Keratinocyte (primary cell): ENCODE measurements around the gene TBCB. TPM values are rescaled to one million over a fixed set of nuclear protein-coding genes. Genes with fewer than 3 reads are reported as not detected.

Experiments used
- DNase-seq: peaks from one replicate; pipeline ENCODE4 v3.0.0-alpha.2; 2011; ENCODE audit warnings: low read depth, missing footprints, low spot score
- FAIRE-seq: peaks from 2 replicates; lab custom pipeline; 2011; peaks lifted over from hg19 to GRCh38; lab: Jason Lieb, UNC
- H2AFZ ChIP-seq: 2 replicates; pipeline ENCODE4 v1.6.0; 2012; ENCODE audit warnings: low read length, control low read depth, inconsistent platforms; ENCODE audit not compliant: control insufficient read depth
- H3K27ac ChIP-seq: 2 replicates; pipeline ENCODE4 v1.5.1; 2011; ENCODE audit warnings: low read length; ENCODE audit not compliant: control insufficient read depth, insufficient read depth
- H3K27me3 ChIP-seq: 3 replicates; pipeline ENCODE4 v1.6.0; 2011; ENCODE audit warnings: low read length; ENCODE audit not compliant: control insufficient read depth, insufficient read depth; ENCODE audit errors: extremely low read depth
- H3K36me3 ChIP-seq, 2 experiments: 2 replicates in 1 of 2; 3 replicates in 1 of 2; pipeline ENCODE4 v1.5.1; 2011; ENCODE audit warnings: low read length in 2 of 2, mild to moderate bottlenecking in 1 of 2; ENCODE audit not compliant: control insufficient read depth in 2 of 2, insufficient read depth in 2 of 2; ENCODE audit errors: extremely low read depth in 1 of 2
- H3K4me1 ChIP-seq: 3 replicates; pipeline ENCODE4 v1.5.1; 2011; ENCODE audit warnings: low read length; ENCODE audit not compliant: control insufficient read depth, insufficient read depth; ENCODE audit errors: extremely low read depth
- H3K4me2 ChIP-seq: 3 replicates; pipeline ENCODE4 v1.6.0; 2011; ENCODE audit warnings: low read depth, low read length; ENCODE audit not compliant: control insufficient read depth, insufficient read depth; ENCODE audit errors: extremely low read depth
- H3K4me3 ChIP-seq, 3 experiments: fragments of 200-600 bp in 1 of 3; sonication (generic) in 1 of 3; 2 replicates in 2 of 3; 3 replicates in 1 of 3; pipeline ENCODE4 v1.5.1; 2011 to 2016; ENCODE audit warnings: low read length in 3 of 3, mild to moderate bottlenecking in 3 of 3, control low read depth in 2 of 3, inconsistent platforms in 1 of 3, low read depth in 1 of 3, mixed read lengths in 1 of 3, mixed run types in 1 of 3, moderate library complexity in 1 of 3; ENCODE audit not compliant: control insufficient read depth in 2 of 3, insufficient read depth in 2 of 3; ENCODE audit errors: extremely low read depth in 1 of 3
- H3K79me2 ChIP-seq: 2 replicates; pipeline ENCODE4 v1.6.0; 2012; ENCODE audit warnings: low read length; ENCODE audit not compliant: control insufficient read depth, insufficient read depth
- H3K9ac ChIP-seq: 3 replicates; pipeline ENCODE4 v1.6.0; 2011; ENCODE audit warnings: low read length; ENCODE audit not compliant: control insufficient read depth, insufficient read depth; ENCODE audit errors: extremely low read depth
- H3K9me1 ChIP-seq: 3 replicates; pipeline ENCODE4 v1.6.0; 2011; ENCODE audit warnings: low read length; ENCODE audit not compliant: control insufficient read depth, insufficient read depth; ENCODE audit errors: extremely low read depth
- H3K9me3 ChIP-seq: 2 replicates; pipeline ENCODE4 v1.5.1; 2012; ENCODE audit warnings: low read depth, low read length; ENCODE audit not compliant: control insufficient read depth
- H4K20me1 ChIP-seq: 3 replicates; pipeline ENCODE4 v1.6.0; 2011; ENCODE audit warnings: low read length; ENCODE audit not compliant: control insufficient read depth, insufficient read depth; ENCODE audit errors: extremely low read depth
- EZH2 ChIP-seq: IDR thresholded peaks from one replicate; pipeline ENCODE4 v1.6.1; 2012; ENCODE audit warnings: inconsistent platforms, mild to moderate bottlenecking, low read length, moderate library complexity
- dilution Hi-C: fragments of 300-500 bp; cut with MboI; formaldehyde crosslinking; loops from one replicate; pipeline ENCODE4 v1.7.0; 2020; ENCODE audit warnings: low sequenced_read_pairs; ENCODE audit not compliant: extremely low pct_ligation_motif_present
- polyA plus RNA-seq, 5 experiments: library from polyadenylated mRNA; depleted of rRNA in 3 of 5; stranded (reverse) in 3 of 5; stranded (forward) in 1 of 5; unstranded in 1 of 5; fragments of >200 nt; gene quantifications; 1 replicate in 1 of 5; 2 replicates in 3 of 5; 3 replicates in 1 of 5; pipeline versions ENCODE4 v1.2.1 to v1.2.3, GENCODE V29; 2011 to 2012; ENCODE audit warnings: missing spikeins in 2 of 5, low read depth in 1 of 5, low replicate concordance in 1 of 5
- TF ChIP-seq, protein P1 (sequence below), 3 experiments: IDR thresholded peaks in 1 of 3; conservative IDR thresholded peaks in 1 of 3; optimal IDR thresholded peaks in 1 of 3; 2 replicates in 2 of 3; 3 replicates in 1 of 3; pipeline versions ENCODE3 to v1.5.1; 2011; ENCODE audit warnings: low read length in 3 of 3, mild to moderate bottlenecking in 3 of 3, moderate library complexity in 2 of 3, control low read depth in 1 of 3, inconsistent platforms in 1 of 3; ENCODE audit not compliant: insufficient read depth in 2 of 3; ENCODE audit errors: extremely low read depth in 1 of 3

The TBCB gene
- polyA plus RNA-seq, 1 donor (not counting 4 experiments of a cell fraction or from before 2014, with no cell fraction given) = 183 TPM

DNA sequence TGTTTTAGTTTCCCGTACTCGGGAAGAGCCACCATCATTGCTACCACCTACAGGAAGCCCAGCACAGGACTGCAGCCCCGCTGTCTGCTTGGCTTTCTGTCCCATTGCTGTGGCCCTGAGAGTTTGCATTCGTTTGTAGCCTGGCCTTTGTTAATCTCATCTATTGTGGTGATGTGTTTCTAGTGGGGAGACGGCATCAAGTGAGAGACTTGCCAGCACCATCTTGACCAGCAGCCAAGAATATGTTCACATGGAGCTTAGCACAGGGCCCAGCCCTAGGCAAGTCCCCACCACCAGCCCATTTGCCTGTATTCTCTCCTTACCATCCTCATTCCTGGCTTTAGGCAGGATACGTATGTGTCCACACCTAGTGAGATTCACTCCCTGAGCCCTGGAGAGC is 21.6 kb upstream of the TBCB start:
- no peak overlapping the region for H3K4me3 ChIP-seq
- no peak for DNase-seq
- H3K9me1 ChIP-seq = no peaks in the 10 kb centered on the region
- no peak overlapping the region for H3K9ac ChIP-seq
- TF ChIP-seq, protein P1, sequence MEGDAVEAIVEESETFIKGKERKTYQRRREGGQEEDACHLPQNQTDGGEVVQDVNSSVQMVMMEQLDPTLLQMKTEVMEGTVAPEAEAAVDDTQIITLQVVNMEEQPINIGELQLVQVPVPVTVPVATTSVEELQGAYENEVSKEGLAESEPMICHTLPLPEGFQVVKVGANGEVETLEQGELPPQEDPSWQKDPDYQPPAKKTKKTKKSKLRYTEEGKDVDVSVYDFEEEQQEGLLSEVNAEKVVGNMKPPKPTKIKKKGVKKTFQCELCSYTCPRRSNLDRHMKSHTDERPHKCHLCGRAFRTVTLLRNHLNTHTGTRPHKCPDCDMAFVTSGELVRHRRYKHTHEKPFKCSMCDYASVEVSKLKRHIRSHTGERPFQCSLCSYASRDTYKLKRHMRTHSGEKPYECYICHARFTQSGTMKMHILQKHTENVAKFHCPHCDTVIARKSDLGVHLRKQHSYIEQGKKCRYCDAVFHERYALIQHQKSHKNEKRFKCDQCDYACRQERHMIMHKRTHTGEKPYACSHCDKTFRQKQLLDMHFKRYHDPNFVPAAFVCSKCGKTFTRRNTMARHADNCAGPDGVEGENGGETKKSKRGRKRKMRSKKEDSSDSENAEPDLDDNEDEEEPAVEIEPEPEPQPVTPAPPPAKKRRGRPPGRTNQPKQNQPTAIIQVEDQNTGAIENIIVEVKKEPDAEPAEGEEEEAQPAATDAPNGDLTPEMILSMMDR (optimal IDR thresholded peaks at IDR 0.05 in 1 of 3, IDR thresholded peaks at IDR 0.05 in 1 of 3, conservative IDR thresholded peaks at IDR 0.05 in 1 of 3; ENCODE audit: extremely low read depth in 1 of 3, insufficient read depth in 2 of 3, low read length in 3 of 3) = no peak
- no peak for TF ChIP-seq EZH2
- H3K4me2 ChIP-seq = no peak overlapping the region
- H4K20me1 ChIP-seq = no peaks in the 10 kb centered on the region
- FAIRE-seq = no peak
- H3K27ac ChIP-seq = no peak overlapping the region
- H3K27me3 ChIP-seq = no peaks in the 10 kb centered on the region
- H2AFZ ChIP-seq = no peak overlapping the region
- H3K9me3 ChIP-seq = no peaks in the 10 kb centered on the region
- H3K79me2 ChIP-seq = no peaks in the 10 kb centered on the region
- H3K4me1 ChIP-seq = no peaks in the 10 kb centered on the region
- peaks cover 1 to 6% of the 10 kb centered on the region in 2 experiments for H3K36me3 ChIP-seq
- dilution Hi-C loops = no loop called here

DNA sequence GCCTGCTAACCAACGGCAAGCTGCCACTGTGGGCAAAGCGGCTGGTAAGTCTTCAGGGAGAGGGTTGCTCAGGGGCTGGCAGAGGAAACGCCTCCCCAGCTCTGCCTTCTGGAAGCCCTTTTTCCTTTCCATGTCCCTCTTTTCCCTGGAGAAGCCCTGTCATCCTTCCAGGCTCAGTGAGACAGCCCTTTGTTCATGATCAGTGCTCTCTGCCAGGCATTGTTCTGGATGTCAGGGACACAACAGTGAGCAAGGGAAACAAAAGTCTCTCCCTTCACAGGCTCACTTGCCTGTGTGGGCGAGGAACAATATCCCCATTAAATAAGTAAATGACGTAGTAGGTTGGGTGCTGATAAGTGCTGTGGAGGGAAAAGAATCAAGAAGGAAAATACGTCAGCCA is 18.2 kb upstream of the TBCB start:
- H3K4me3 ChIP-seq = no peak overlapping the region
- dilution Hi-C loops = no loop called here

More for the DNA sequence above, 18.2 kb upstream of the TBCB start:
- no peak for TF ChIP-seq EZH2
- TF ChIP-seq, protein P1 (optimal IDR thresholded peaks at IDR 0.05 in 1 of 3, IDR thresholded peaks at IDR 0.05 in 1 of 3, conservative IDR thresholded peaks at IDR 0.05 in 1 of 3; ENCODE audit: extremely low read depth in 1 of 3, insufficient read depth in 2 of 3, low read length in 3 of 3) = no peak
- Histone ChIP-seq H3K9me1 (no peaks in the 10 kb centered on the region), H3K4me1 (peaks cover 12% of the 10 kb centered on the region), H4K20me1 (no peaks in the 10 kb centered on the region), H3K36me3 (peaks cover 1 to 2% of the 10 kb centered on the region in 2 experiments), H3K9me3 (no peaks in the 10 kb centered on the region), H3K27ac (no peak overlapping the region), H3K4me2 (no peak overlapping the region), H3K79me2 (no peaks in the 10 kb centered on the region), H3K27me3 (no peaks in the 10 kb centered on the region), H2AFZ (no peak overlapping the region), H3K9ac (no peak overlapping the region)
- DNase-seq (no peak), FAIRE-seq (no peak)
